Stimulated activated CD4-positive, alpha-beta T cell treated with anti-CD3 and anti-CD28 coated beads, TNF-alpha, amount 100 ng/mL, for 24 hours (primary cell): ENCODE data around the gene FYTTD1.

Experiments used
- DNase-seq, 3 experiments: peaks; one replicate each; pipeline ENCODE4 v3.0.0-alpha.2; 2020; ENCODE audit warnings: low read depth in 3 of 3

Gene FYTTD1

GRCh38 chr3:197833930-197834715 lies 84.4 kb downstream of the FYTTD1 start:
- no peak for DNase-seq

GRCh38 chr3:197835509-197835908 lies 85.8 kb downstream of the FYTTD1 start:
- DNase-seq: no peak

- DNase-seq: no peak
These were observed 86.6 kb downstream of the FYTTD1 start for GRCh38 chr3:197836244-197836643.
